Hepatocyte (in vitro differentiated cells): ENCODE results near the gene SLC22A12.

ENCODE experiments used
- CTCF ChIP-seq: fragments of 200-600 bp; sonication (generic); IDR thresholded peaks from 2 replicates; pipeline ENCODE4 v1.5.1; 2016; ENCODE audit warnings: antibody characterized with exemption, mild to moderate bottlenecking; ENCODE audit not compliant: poor library complexity
- EZH2 ChIP-seq: fragments of 200-600 bp; sonication (generic); IDR thresholded peaks from 2 replicates; pipeline ENCODE4 v1.6.1; 2016; ENCODE audit warnings: antibody characterized with exemption, mild to moderate bottlenecking, borderline replicate concordance

DNA sequence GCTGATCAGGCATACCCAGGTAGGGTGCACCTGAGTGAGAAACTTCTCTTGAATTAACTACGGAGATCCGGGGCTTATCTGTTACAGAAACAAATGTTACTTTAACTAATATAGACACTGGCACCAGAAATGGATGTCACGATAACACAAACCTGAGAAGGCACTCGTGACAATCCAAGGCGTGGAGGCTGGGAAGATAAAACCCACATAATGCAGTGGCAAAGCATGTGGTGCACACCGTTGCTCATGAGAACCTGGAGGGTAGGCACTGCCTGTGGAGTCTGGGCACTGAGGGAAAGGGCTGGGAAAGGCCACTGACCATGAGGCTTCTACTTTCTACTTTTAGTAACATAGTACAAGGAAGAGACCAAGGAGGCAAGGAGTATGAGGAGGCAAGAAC lies 22.6 kb downstream of the SLC22A12 start:
- TF ChIP-seq CTCF, result no peak
- TF ChIP-seq EZH2, result no peak
